ENCODE results near the gene STARD10. TPM values are rescaled to one million over a fixed set of nuclear protein-coding genes. Genes with fewer than 3 reads are reported as not detected.
"Not testable (repeated sequence)": the region's sequence is repeated elsewhere in the genome, so short reads cannot be mapped to it uniquely, and the experiment has no call there.

STARD10 gene
- total and polyA plus RNA-seq, 9 donors, result 36.8 to 56.1 (median 45.8) TPM

GRCh38 chr11:72812604-72812966, 18.7 kb upstream of the STARD10 start:
- H3K27me3 ChIP-seq, result no peaks in the 10 kb centered on the region
- DNase-seq, result no peak
- H3K9me3 ChIP-seq, result no peaks in the 10 kb centered on the region
- 39 to 53% (median 52%) methylated on average over 4 of the region's 4 CpGs for WGBS, 3 donors
- H3K36me3 ChIP-seq, result no peaks in the 10 kb centered on the region
- H3K4me1 ChIP-seq (ENCODE audit: insufficient read depth), result peaks cover 10% of the 10 kb centered on the region
- intact Hi-C loops (cut with DNase I), result loop anchor here in 1 of 4 donors (10.0 kb wide), 1 partner anchor 208 kb away; no protein-coding TSS in a partner anchor
- H3K4me3 ChIP-seq, result peak overlapping the region; percentile 60
- TF ChIP-seq EP300 (IDR thresholded peaks at IDR 0.05), result no peak
- peak overlapping the region in 1 of 2 donors; percentile 92 for H3K27ac ChIP-seq

- H3K27me3 ChIP-seq; H3K4me3 ChIP-seq; H3K36me3 ChIP-seq; H3K9me3 ChIP-seq; H3K27ac ChIP-seq; H3K4me1 ChIP-seq (ENCODE audit: insufficient read depth): not testable (repeated sequence)
- WGBS, 3 donors, result 90 to 94% (median 91%) methylated on average over 10 of the region's 10 CpGs
- intact Hi-C loops (cut with DNase I), result loop anchor here in 1 of 4 donors (10.0 kb wide), 1 partner anchor 207 kb away; no protein-coding TSS in a partner anchor
- peak in 1 of 5 donors; percentile 13 for DNase-seq
These were observed 17.8 kb upstream of the STARD10 start for GRCh38 chr11:72811686-72812085.

GRCh38 chr11:72808331-72808798, 14.5 kb upstream of the STARD10 start:
- intact Hi-C loops (cut with DNase I), result no loop called here

GRCh38 chr11:72807792-72808191, 13.9 kb upstream of the STARD10 start:
- Histone ChIP-seq H3K4me1 (ENCODE audit: insufficient read depth) (peaks cover 2% of the 10 kb centered on the region), H3K27ac (no peak overlapping the region), H3K9me3 (no peaks in the 10 kb centered on the region), H3K4me3 (no peak overlapping the region), H3K27me3 (no peaks in the 10 kb centered on the region), H3K36me3 (no peaks in the 10 kb centered on the region)
- DNase-seq, result no peak
- intact Hi-C loops (cut with DNase I), result no loop called here
- 71 to 84% (median 74%) methylated on average over 2 of the region's 2 CpGs for WGBS, 3 donors
- no peak for TF ChIP-seq POLR2A (IDR thresholded peaks at IDR 0.05)
- TF ChIP-seq CTCF (IDR thresholded peaks at IDR 0.05), result no peak
- TF ChIP-seq EP300 (IDR thresholded peaks at IDR 0.05), result no peak

More at GRCh38 chr11:72808331-72808798, 14.5 kb upstream of the STARD10 start:
- no peak overlapping the region for H3K4me3 ChIP-seq
- H3K27me3 ChIP-seq, result no peaks in the 10 kb centered on the region
- H3K4me1 ChIP-seq (ENCODE audit: insufficient read depth), result peaks cover 5% of the 10 kb centered on the region
- H3K27ac ChIP-seq, result no peak overlapping the region
- 89 to 94% (median 90%) methylated on average over 4 of the region's 4 CpGs for WGBS, 3 donors
- no peaks in the 10 kb centered on the region for H3K9me3 ChIP-seq
- DNase-seq, result no peak
- no peaks in the 10 kb centered on the region for H3K36me3 ChIP-seq
- TF ChIP-seq EP300 (IDR thresholded peaks at IDR 0.05), result no peak
- TF ChIP-seq CTCF (IDR thresholded peaks at IDR 0.05), result no peak
- no peak for TF ChIP-seq POLR2A (IDR thresholded peaks at IDR 0.05)

GRCh38 chr11:72807021-72807693, 13.3 kb upstream of the STARD10 start:
- H3K36me3 ChIP-seq, result no peaks in the 10 kb centered on the region
- DNase-seq, result no peak
- intact Hi-C loops (cut with DNase I), result no loop called here
- TF ChIP-seq EP300 (IDR thresholded peaks at IDR 0.05) (no peak), CTCF (IDR thresholded peaks at IDR 0.05) (no peak)
- H3K27me3 ChIP-seq, result no peaks in the 10 kb centered on the region
- 69 to 78% (median 74%) methylated on average over 5 of the region's 5 CpGs for whole genome bisulfite sequencing, 3 donors
- no peaks in the 10 kb centered on the region for H3K9me3 ChIP-seq
- no peaks in the 10 kb centered on the region for H3K4me1 ChIP-seq (ENCODE audit: insufficient read depth)
- no peak overlapping the region for H3K4me3 ChIP-seq
- H3K27ac ChIP-seq, result no peak overlapping the region

GRCh38 chr11:72806378-72806777, 12.5 kb upstream of the STARD10 start:
- H3K27ac ChIP-seq; H3K4me1 ChIP-seq (ENCODE audit: insufficient read depth); DNase-seq; H3K36me3 ChIP-seq; H3K4me3 ChIP-seq; intact Hi-C loops (cut with DNase I); H3K9me3 ChIP-seq; H3K27me3 ChIP-seq: not testable (repeated sequence)
- WGBS, 3 donors, result 92 to 100% (median 100%) methylated on average over 1 of the region's 1 CpG
